Uterus (tissue), 2 donors: ENCODE results near the gene PPP1R3D.

Experiments
- POLR2A ChIP-seq, 2 donors: fragments of 450-650 bp; IDR thresholded peaks; one replicate each; pipeline ENCODE4 v1.6.1; 2016; ENCODE audit warnings: antibody characterized with exemption in 2 of 2, mild to moderate bottlenecking in 1 of 2, moderate library complexity in 1 of 2
- TF ChIP-seq, protein P1 (sequence below), 4 experiments: fragments of 200-600 bp in 2 of 4; fragments of 450-650 bp in 2 of 4; sonication (generic) in 2 of 4; IDR thresholded peaks; one replicate each; pipeline ENCODE4 v1.5.1; 2016 to 2019; ENCODE audit warnings: antibody characterized with exemption in 4 of 4, mild to moderate bottlenecking in 2 of 4, moderate library complexity in 1 of 4

DNA sequence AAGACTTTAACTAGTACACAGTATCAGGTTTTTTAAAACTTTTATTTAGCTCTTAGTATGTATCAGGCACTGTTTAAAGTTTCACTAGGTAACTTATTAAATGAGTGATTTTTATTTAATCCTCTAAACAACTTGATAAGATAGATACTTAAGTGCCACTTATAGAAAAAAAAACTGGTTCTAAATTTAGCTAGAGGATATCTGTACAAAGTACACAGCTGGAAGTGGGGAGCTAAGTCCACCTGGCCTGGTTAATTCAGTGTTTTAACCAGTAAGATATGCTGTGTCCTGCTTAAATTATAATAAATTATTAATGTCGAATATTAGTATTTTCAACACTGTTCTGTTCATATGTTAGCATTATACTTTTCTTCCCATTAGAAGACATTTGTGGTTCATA, 44.2 kb downstream of the PPP1R3D start:
- TF ChIP-seq, protein P1, sequence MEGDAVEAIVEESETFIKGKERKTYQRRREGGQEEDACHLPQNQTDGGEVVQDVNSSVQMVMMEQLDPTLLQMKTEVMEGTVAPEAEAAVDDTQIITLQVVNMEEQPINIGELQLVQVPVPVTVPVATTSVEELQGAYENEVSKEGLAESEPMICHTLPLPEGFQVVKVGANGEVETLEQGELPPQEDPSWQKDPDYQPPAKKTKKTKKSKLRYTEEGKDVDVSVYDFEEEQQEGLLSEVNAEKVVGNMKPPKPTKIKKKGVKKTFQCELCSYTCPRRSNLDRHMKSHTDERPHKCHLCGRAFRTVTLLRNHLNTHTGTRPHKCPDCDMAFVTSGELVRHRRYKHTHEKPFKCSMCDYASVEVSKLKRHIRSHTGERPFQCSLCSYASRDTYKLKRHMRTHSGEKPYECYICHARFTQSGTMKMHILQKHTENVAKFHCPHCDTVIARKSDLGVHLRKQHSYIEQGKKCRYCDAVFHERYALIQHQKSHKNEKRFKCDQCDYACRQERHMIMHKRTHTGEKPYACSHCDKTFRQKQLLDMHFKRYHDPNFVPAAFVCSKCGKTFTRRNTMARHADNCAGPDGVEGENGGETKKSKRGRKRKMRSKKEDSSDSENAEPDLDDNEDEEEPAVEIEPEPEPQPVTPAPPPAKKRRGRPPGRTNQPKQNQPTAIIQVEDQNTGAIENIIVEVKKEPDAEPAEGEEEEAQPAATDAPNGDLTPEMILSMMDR (IDR thresholded peaks at IDR 0.05) = no peak
- TF ChIP-seq POLR2A (IDR thresholded peaks at IDR 0.05) = no peak
